Esophagus muscularis mucosa (tissue), 4 donors: ENCODE data around the gene RNASET2. TPM values are rescaled to one million over a fixed set of nuclear protein-coding genes. Genes with fewer than 3 reads are reported as not detected.

Experiments used
- DNase-seq: peaks from one replicate; pipeline ENCODE4 v3.0.0-alpha.2; 2017; ENCODE audit errors: extremely low spot score
- H3K27ac ChIP-seq, 4 donors: fragments of 200-600 bp; sonication (generic); replicated peaks in 1 of 4; 1 replicate in 3 of 4; 2 replicates in 1 of 4; pipeline ENCODE4 v1.5.1; 2016 to 2019; ENCODE audit warnings: mild to moderate bottlenecking in 1 of 4
- H3K27me3 ChIP-seq, 4 donors: fragments of 200-600 bp; sonication (generic); one replicate each; pipeline versions ENCODE4 v1.5.1 to v1.6.0; 2016 to 2019
- H3K36me3 ChIP-seq, 4 donors: fragments of 200-600 bp; sonication (generic); one replicate each; pipeline ENCODE4 v1.5.1; 2016 to 2019
- H3K4me1 ChIP-seq, 4 donors: fragments of 200-600 bp; sonication (generic); one replicate each; pipeline ENCODE4 v1.5.1; 2016 to 2019
- H3K4me3 ChIP-seq, 4 donors: fragments of 200-600 bp; sonication (generic); 1 replicate in 2 of 4; 2 replicates in 2 of 4; pipeline ENCODE4 v1.5.1; 2016 to 2019; ENCODE audit warnings: mild to moderate bottlenecking in 4 of 4, moderate library complexity in 1 of 4
- H3K9me3 ChIP-seq, 4 donors: fragments of 200-600 bp; sonication (generic); 1 replicate in 3 of 4; 2 replicates in 1 of 4; pipeline ENCODE4 v1.5.1; 2016 to 2019
- EP300 ChIP-seq: sonication (generic); formaldehyde crosslinking; IDR thresholded peaks from one replicate; pipeline ENCODE4 v1.6.1; 2017; ENCODE audit warnings: antibody characterized with exemption
- POLR2A ChIP-seq: fragments of 450-650 bp; IDR thresholded peaks from one replicate; pipeline ENCODE4 v1.6.1; 2017; ENCODE audit warnings: antibody characterized with exemption, moderate library complexity, mild to moderate bottlenecking, low read depth
- POLR2AphosphoS5 ChIP-seq, 2 donors: sonication (generic); formaldehyde crosslinking; IDR thresholded peaks; one replicate each; pipeline ENCODE4 v1.6.1; 2017; ENCODE audit warnings: antibody characterized with exemption in 2 of 2
- WGBS: methylation state at CpG from one replicate; pipeline ENCODE4 v1.1.5; 2018; 5-methylcytosine and 5-hydroxymethylcytosine counted together
- intact Hi-C: fragments of 100-400 bp; cut with DNase I; formaldehyde crosslinking; loops from one replicate; pipeline ENCODE4 v1.15.1; 2023
- total RNA-seq, 4 donors: library from RNA; depleted of rRNA; stranded (reverse); fragments of >200 nt; gene quantifications; one replicate each; pipeline versions ENCODE4 v1.1.0 to v1.2.1, GENCODE V29; 2016
- TF ChIP-seq, protein P1 (sequence below), 3 experiments: fragments of 200-600 bp in 2 of 3; fragments of 450-650 bp in 1 of 3; sonication (generic) in 2 of 3; IDR thresholded peaks; one replicate each; pipeline ENCODE4 v1.5.1; 2017 to 2019; ENCODE audit warnings: antibody characterized with exemption in 3 of 3, mild to moderate bottlenecking in 2 of 3, moderate library complexity in 1 of 3

RNASET2 gene
- total RNA-seq, 4 donors from 2014 or later, result 24.1 to 54.5 (median 30.4) TPM

- DNase-seq, result no peak
- peaks cover 14 to 36% (median 32%) of the 10 kb centered on the region in 4 donors for H3K4me1 ChIP-seq
- H3K27me3 ChIP-seq, result no peaks in the 10 kb centered on the region
- TF ChIP-seq POLR2AphosphoS5 (IDR thresholded peaks at IDR 0.05), result no peak
- H3K36me3 ChIP-seq, result no peaks in the 10 kb centered on the region
- no peaks in the 10 kb centered on the region for H3K9me3 ChIP-seq
- intact Hi-C loops, result loop anchor here (2.0 kb wide), 1 partner anchor 42 kb away; the partner anchor contains the start of gene CEP43
- WGBS, result 27% methylated on average over 13 of the region's 26 CpGs
- H3K27ac ChIP-seq, result peak overlapping the region; percentile 85 to 91 (median 86)
- peak overlapping the region; percentile 79 to 95 (median 83) for H3K4me3 ChIP-seq
Observed at GRCh38 chr6:166957087-166957804, 896 bp upstream of the RNASET2 start.

- WGBS, result no CpG with 5 or more reads among the region's 54 CpGs
- peaks cover 0 to 3% (median 0%) of the 10 kb centered on the region in 4 donors for H3K36me3 ChIP-seq
- TF ChIP-seq POLR2A (no peak), EP300 (no peak), POLR2AphosphoS5 (IDR thresholded peaks at IDR 0.05) (no peak)
- TF ChIP-seq, protein P1, sequence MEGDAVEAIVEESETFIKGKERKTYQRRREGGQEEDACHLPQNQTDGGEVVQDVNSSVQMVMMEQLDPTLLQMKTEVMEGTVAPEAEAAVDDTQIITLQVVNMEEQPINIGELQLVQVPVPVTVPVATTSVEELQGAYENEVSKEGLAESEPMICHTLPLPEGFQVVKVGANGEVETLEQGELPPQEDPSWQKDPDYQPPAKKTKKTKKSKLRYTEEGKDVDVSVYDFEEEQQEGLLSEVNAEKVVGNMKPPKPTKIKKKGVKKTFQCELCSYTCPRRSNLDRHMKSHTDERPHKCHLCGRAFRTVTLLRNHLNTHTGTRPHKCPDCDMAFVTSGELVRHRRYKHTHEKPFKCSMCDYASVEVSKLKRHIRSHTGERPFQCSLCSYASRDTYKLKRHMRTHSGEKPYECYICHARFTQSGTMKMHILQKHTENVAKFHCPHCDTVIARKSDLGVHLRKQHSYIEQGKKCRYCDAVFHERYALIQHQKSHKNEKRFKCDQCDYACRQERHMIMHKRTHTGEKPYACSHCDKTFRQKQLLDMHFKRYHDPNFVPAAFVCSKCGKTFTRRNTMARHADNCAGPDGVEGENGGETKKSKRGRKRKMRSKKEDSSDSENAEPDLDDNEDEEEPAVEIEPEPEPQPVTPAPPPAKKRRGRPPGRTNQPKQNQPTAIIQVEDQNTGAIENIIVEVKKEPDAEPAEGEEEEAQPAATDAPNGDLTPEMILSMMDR (IDR thresholded peaks at IDR 0.05), result no peak
- H3K27ac ChIP-seq, result peak overlapping the region; percentile 54 to 91 (median 86)
- intact Hi-C loops, result loop anchor here (2.0 kb wide), 1 partner anchor 43 kb away; the partner anchor contains the start of gene CEP43
- H3K9me3 ChIP-seq, result no peaks in the 10 kb centered on the region
- H3K27me3 ChIP-seq, result no peaks in the 10 kb centered on the region
- DNase-seq, result no peak
- H3K4me1 ChIP-seq, result peaks cover 14 to 36% (median 34%) of the 10 kb centered on the region in 4 donors
- H3K4me3 ChIP-seq, result peak overlapping the region; percentile 79 to 95 (median 83)
Observed at GRCh38 chr6:166955865-166956443, 396 bp downstream of the RNASET2 start.

GRCh38 chr6:166955121-166955864 is 1.1 kb downstream of the RNASET2 start:
- peaks cover 14 to 36% (median 35%) of the 10 kb centered on the region in 4 donors for H3K4me1 ChIP-seq
- no peaks in the 10 kb centered on the region for H3K27me3 ChIP-seq
- no peak for TF ChIP-seq POLR2A
- TF ChIP-seq, protein P1 (IDR thresholded peaks at IDR 0.05), result no peak
- TF ChIP-seq EP300, result no peak
- TF ChIP-seq POLR2AphosphoS5 (IDR thresholded peaks at IDR 0.05), result no peak
- H3K36me3 ChIP-seq, result peaks cover 0 to 3% (median 0%) of the 10 kb centered on the region in 4 donors
- no peak for DNase-seq
- 49% methylated on average over 40 of the region's 52 CpGs for WGBS
- H3K4me3 ChIP-seq, result peak overlapping the region; percentile 79 to 95 (median 83)
- intact Hi-C loops, result no loop called here
- peak overlapping the region; percentile 54 to 91 (median 86) for H3K27ac ChIP-seq
- H3K9me3 ChIP-seq, result no peaks in the 10 kb centered on the region

DNA sequence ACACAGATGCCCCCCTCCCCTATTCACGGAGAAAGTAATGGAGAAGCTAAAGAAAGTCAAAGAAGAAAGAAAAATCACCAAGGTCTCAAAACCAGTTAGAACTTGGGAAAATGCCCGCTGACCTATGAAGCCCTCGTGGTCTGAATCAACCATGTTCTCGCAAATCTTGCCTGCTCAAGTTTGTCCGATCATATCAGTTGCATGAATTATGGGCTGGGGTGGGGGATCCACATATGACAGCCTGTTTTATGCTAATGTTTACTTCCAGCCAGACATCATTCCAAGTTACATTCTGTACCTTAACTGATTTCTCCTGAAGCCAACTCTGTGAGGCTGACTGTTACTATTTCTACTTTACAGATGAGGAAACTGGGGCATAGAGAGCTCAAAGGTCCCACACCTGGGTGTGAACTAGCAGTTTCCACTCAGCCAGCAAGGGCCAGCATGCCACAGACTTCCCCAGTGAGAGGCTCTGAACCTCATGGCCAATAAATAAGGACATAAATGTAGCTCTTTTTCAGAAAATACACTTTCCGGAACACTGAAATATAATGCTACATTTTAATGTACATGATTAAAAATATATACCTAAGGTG is 2.1 kb downstream of the RNASET2 start:
- intact Hi-C loops, result loop anchor here (5.0 kb wide), 1 partner anchor 177 kb away; no protein-coding TSS in a partner anchor
- WGBS, result 96% methylated on average over 6 of the region's 6 CpGs
- Histone ChIP-seq H3K4me3 (no peak overlapping the region), H3K9me3 (no peaks in the 10 kb centered on the region), H3K36me3 (peaks cover 0 to 9% (median 0%) of the 10 kb centered on the region in 4 donors), H3K27me3 (no peaks in the 10 kb centered on the region), H3K4me1 (peaks cover 19 to 34% (median 30%) of the 10 kb centered on the region in 4 donors), H3K27ac (no peak overlapping the region)
- TF ChIP-seq POLR2AphosphoS5 (IDR thresholded peaks at IDR 0.05) (no peak), POLR2A (no peak), EP300 (no peak)
- TF ChIP-seq, protein P1 (IDR thresholded peaks at IDR 0.05), result no peak
- no peak for DNase-seq
